GF-D8 (cell line): ENCODE results near the gene BTBD10.

Experiments
- DNase-seq: peaks from one replicate; lab custom pipeline; 2025; lab: John Stamatoyannopoulos, UW

The BTBD10 gene

GRCh38 chr11:13462901-13463778 is at the start of gene BTBD10:
Gene BTBD10 (minus strand): TSS chr11:13463222. CDS start chr11:13445124, 18,098 bp downstream.
- DNase-seq: peak; percentile 63

GRCh38 chr11:13503393-13503792 is 40.4 kb upstream of the BTBD10 start:
- no peak for DNase-seq

GRCh38 chr11:13502492-13502891 is 39.5 kb upstream of the BTBD10 start:
- no peak for DNase-seq

GRCh38 chr11:13495929-13496328 is 32.9 kb upstream of the BTBD10 start, which contains the start of gene PTH:
Gene PTH (minus strand): TSS chr11:13495997. CDS start chr11:13492855, 3,142 bp downstream.
- no peak for DNase-seq

- DNase-seq: no peak
Observed at GRCh38 chr11:13494051-13494450, 31.0 kb upstream of the BTBD10 start.

- DNase-seq: no peak
Observed at GRCh38 chr11:13487661-13488030, 24.6 kb upstream of the BTBD10 start.

GRCh38 chr11:13486926-13487660 is 24.1 kb upstream of the BTBD10 start:
- DNase-seq: no peak

- no peak for DNase-seq
Observed at GRCh38 chr11:13480198-13480597, 17.2 kb upstream of the BTBD10 start.

GRCh38 chr11:13479688-13480087 is 16.7 kb upstream of the BTBD10 start:
- no peak for DNase-seq

GRCh38 chr11:13475091-13475490 is 12.1 kb upstream of the BTBD10 start:
- no peak for DNase-seq

- no peak for DNase-seq
Observed at GRCh38 chr11:13473013-13473722, 10.1 kb upstream of the BTBD10 start.

- DNase-seq: no peak
Observed at GRCh38 chr11:13468750-13469149, 5.7 kb upstream of the BTBD10 start.

- DNase-seq: no peak
Observed at GRCh38 chr11:13465909-13466371, 2.9 kb upstream of the BTBD10 start.

GRCh38 chr11:13463779-13464290 is 813 bp upstream of the BTBD10 start:
- no peak for DNase-seq

GRCh38 chr11:13462311-13462900 is 616 bp downstream of the BTBD10 start:
- no peak for DNase-seq

- DNase-seq: no peak
Observed at GRCh38 chr11:13461291-13461690, 1.7 kb downstream of the BTBD10 start.

GRCh38 chr11:13450832-13451397 is 12.1 kb downstream of the BTBD10 start:
- no peak for DNase-seq

GRCh38 chr11:13449522-13449921 is 13.5 kb downstream of the BTBD10 start:
- no peak for DNase-seq

- peak; percentile 30 for DNase-seq
Observed at GRCh38 chr11:13448876-13449275, 14.1 kb downstream of the BTBD10 start.

- no peak for DNase-seq
Observed at GRCh38 chr11:13446444-13446843, 16.6 kb downstream of the BTBD10 start.

GRCh38 chr11:13445588-13445987 is 17.4 kb downstream of the BTBD10 start:
- DNase-seq: no peak
